Measurements from ENCODE around the gene ZNF70. TPM values are rescaled to one million over a fixed set of nuclear protein-coding genes. Genes with fewer than 3 reads are reported as not detected.

Gene ZNF70
- polyA plus RNA-seq, 1 donor: 6.1 TPM

- peak; percentile 89 for DNase-seq
These were observed 33.8 kb downstream of the ZNF70 start for GRCh38 chr22:23716811-23717801.

- no peak for DNase-seq
These were observed 35.0 kb downstream of the ZNF70 start for GRCh38 chr22:23715806-23716375.

- no peak for DNase-seq
These were observed 36.0 kb downstream of the ZNF70 start for GRCh38 chr22:23714596-23715578.

- DNase-seq: no peak
These were observed 37.0 kb downstream of the ZNF70 start for GRCh38 chr22:23713696-23714595.

GRCh38 chr22:23712256-23712655 is 38.7 kb downstream of the ZNF70 start:
- no peak for DNase-seq

- no peak for DNase-seq
These were observed 41.8 kb downstream of the ZNF70 start for GRCh38 chr22:23709107-23709506.

GRCh38 chr22:23708270-23708669 is 42.6 kb downstream of the ZNF70 start:
- DNase-seq: no peak

- DNase-seq: no peak
These were observed 45.6 kb downstream of the ZNF70 start for GRCh38 chr22:23705358-23705757.

- no peak for DNase-seq
These were observed 46.1 kb downstream of the ZNF70 start for GRCh38 chr22:23704829-23705228.

GRCh38 chr22:23704062-23704461 is 46.9 kb downstream of the ZNF70 start:
- no peak for DNase-seq

- DNase-seq: no peak
These were observed 50.2 kb downstream of the ZNF70 start for GRCh38 chr22:23700706-23701105.

- DNase-seq: no peak
These were observed 52.2 kb downstream of the ZNF70 start for GRCh38 chr22:23698673-23699235.

GRCh38 chr22:23698094-23698493 is 52.8 kb downstream of the ZNF70 start:
- DNase-seq: no peak

GRCh38 chr22:23697031-23697970 is 53.6 kb downstream of the ZNF70 start:
- no peak for DNase-seq

- no peak for DNase-seq
These were observed 54.5 kb downstream of the ZNF70 start for GRCh38 chr22:23696326-23696851.

GRCh38 chr22:23695571-23696325 is 55.2 kb downstream of the ZNF70 start:
- DNase-seq: no peak

- no peak for DNase-seq
These were observed 55.8 kb downstream of the ZNF70 start for GRCh38 chr22:23695141-23695540.

- no peak for DNase-seq
These were observed 56.8 kb downstream of the ZNF70 start for GRCh38 chr22:23693979-23694680.

Measured in hindlimb muscle (tissue), 1 donor.